GM18867 (cell line): ENCODE measurements around the gene G2E3.

Experiments
- ATAC-seq: cut with Tn5 transposase; IDR thresholded peaks from one replicate; pipeline ENCODE4 v1.9.1; 2021; ENCODE audit warnings: mild to moderate bottlenecking, moderate library complexity; ENCODE audit not compliant: unreplicated experiment

Gene G2E3

GRCh38 chr14:30648471-30648870 is 89.5 kb downstream of the G2E3 start:
- ATAC-seq = peak; percentile 55

GRCh38 chr14:30651937-30652336 is 93.0 kb downstream of the G2E3 start:
- ATAC-seq = no peak

DNA sequence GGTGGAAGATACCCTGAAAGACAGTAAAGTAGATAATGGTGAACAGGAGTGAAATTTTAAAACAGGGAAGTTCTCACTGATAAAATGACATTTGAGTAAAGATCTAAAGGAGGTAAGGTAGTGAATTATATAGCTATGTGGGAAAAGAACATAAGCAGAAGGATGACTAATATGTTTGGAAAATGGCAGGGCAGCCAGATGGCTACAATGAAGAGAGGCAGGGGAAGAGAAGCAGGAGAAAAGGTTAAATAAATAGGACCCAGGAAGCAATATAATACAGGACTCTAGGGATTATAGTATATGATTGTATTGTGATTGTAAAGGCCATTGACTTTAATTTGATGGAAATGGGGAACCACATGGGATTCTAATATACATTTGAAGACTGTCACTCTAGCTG is 96.2 kb downstream of the G2E3 start:
- ATAC-seq = no peak

DNA sequence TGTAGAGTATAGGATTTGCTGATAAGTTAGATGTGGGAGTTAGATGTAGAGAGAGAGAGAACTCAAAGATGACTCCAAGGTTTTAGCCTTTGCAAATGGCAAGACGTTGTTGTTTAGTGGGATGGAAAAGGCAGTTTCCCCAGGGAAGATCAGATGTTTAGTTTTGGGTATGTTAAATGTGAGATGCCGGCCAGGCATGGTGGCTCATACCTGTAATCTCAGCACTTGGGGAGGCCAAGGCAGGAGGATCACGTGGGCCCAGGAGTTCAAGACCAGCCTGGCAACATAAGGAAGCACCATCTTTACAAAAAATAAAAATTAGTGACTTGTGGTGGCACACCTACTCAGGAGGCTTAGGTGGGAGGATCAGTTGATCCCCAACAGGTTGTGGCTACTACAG is 96.7 kb downstream of the G2E3 start:
- ATAC-seq = no peak

DNA sequence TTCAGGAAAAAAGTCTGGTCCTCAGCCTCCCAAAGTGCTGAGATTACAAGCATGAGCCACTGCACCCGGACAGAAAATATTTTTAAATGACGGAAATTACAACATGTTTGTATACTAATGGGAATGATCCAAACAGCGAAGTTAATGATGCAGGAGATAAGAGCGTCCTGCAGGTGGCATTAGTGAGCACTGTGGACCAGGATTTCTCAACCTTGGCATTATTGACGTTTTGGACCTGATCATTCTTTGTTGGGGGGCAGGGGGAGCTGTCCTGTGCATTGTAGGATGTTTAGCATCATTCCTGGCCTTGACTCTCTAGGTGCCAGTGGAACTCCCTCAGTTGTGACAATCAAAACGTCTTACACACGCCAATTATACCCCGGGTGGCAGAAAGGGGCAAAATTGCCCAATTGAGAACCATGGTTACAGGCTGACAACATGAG is 97.3 kb downstream of the G2E3 start:
- ATAC-seq = no peak

DNA sequence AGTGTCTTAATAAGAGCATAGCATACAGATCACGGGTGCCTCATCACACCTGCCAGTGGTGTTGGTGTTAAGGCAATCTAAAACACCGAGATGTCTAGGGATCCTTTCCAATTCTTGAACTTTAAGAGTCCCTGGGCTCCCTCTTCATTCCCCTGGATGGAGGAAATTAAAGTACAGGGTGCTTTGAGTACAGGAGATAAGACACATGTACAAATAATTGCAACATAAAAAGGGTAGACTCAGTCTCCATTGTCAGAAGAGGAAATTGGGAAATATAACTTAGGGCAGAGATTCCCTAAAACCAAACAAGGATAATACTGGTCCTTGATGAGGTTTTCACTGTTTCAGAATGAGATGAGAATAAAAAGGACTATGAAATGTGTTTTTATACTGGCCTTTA is 98.1 kb downstream of the G2E3 start:
- no peak for ATAC-seq

DNA sequence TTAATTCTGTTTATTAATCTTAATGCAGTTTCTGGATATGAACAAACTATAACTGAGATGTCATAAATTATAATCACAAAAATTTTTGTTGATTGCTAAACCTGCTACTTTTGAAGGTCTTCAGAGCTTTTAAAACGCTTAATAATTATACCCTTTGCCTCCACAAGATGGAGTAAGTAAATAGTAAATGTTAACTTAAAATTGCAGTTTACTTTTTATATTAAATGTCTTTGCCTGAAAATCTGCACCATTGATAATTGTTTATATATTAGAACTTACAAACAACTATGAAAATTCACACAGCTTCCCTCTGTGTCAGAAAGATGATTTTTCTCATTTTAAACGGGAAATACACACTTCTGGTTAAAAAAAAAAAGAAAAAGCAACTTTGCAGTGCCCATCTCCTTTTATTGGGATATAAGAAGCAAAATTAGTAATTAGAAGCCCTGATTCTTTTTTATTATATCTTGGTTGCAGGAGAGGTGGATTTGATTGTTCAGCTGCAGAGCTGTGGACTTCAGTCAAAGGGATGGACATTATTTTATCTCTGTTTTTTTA is 98.7 kb downstream of the G2E3 start:
- no peak for ATAC-seq

GRCh38 chr14:30658645-30659044 is 99.7 kb downstream of the G2E3 start:
- ATAC-seq = no peak

- ATAC-seq = no peak
Measured at GRCh38 chr14:30669594-30669993, 110.6 kb downstream of the G2E3 start.
